ENCODE results near the gene PLEK. TPM values are rescaled to one million over a fixed set of nuclear protein-coding genes. Genes with fewer than 3 reads are reported as not detected.

PLEK gene
- total and polyA plus RNA-seq, 10 of the 15 experiments (the other 5 are each of a cell fraction or from before 2014, with no cell fraction given): 229 to 804 (median 362) TPM

DNA sequence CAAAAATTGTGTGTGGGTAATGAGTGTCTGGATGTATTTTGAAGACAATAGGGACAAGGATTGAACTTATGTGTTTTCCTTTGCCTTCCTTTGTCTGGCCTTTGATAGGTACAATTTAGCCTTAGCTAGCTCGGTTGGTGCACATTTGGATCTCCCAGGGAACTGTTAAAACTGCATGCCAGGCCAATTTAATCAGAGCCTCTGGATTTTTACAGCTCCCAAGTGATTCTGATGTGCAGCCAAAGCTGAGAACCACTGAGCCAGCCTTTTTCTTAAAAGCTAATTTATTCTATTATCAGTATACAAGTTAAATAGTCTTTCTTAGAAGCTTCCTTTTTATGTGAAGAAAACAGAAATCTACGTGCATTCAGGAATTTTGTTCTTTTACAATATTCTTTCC, 25.0 kb downstream of the PLEK start:
- H3K4me3 ChIP-seq: peak overlapping the region; percentile 62
- peaks cover 76% of the 10 kb centered on the region for H3K79me2 ChIP-seq (ENCODE audit: control insufficient read depth, insufficient read depth, low read length)
- peaks cover 27 to 57% of the 10 kb centered on the region in 2 experiments for H3K36me3 ChIP-seq (ENCODE audit: control insufficient read depth in 2 of 2, insufficient read depth in 2 of 2, low read length in 1 of 2)
- H2AFZ ChIP-seq (ENCODE audit: control insufficient read depth, low read depth, low read length): no peak overlapping the region
- POLR2A ChIA-PET: interaction anchor here (0.8 to 9.4 kb wide), 11 partner anchors 8 to 327 kb away, joined by 3 to 71 read pairs (median 10); partner anchors contain the start of genes C1D and PLEK
- ATAC-seq (no peak), FAIRE-seq (no peak), DNase-seq (ENCODE audit: low read depth, low spot score) (no peak)
- SMC1A ChIA-PET (ENCODE audit: uncharacterized antibody, unreplicated experiment): interaction anchor here (0.7 to 15.8 kb wide), 15 partner anchors 9 to 264 kb away, joined by 3 to 259 read pairs (median 13); partner anchors contain the start of gene PLEK
- BruUV-seq (replicated peaks): no TSS peak
- TF ChIP-seq SIX5 (IDR thresholded peaks at IDR 0.05; ENCODE audit: low read depth, low read length, severe bottlenecking) (no peak), EZH2 (IDR thresholded peaks at IDR 0.05; ENCODE audit: borderline replicate concordance, control insufficient read depth, low read depth, low read length) (no peak), STAT1 (conservative IDR thresholded peaks at IDR 0.05) (no peak), ASH2L (IDR thresholded peaks at IDR 0.05; ENCODE audit: borderline replicate concordance, low read depth) (no peak), BMI1 (IDR thresholded peaks at IDR 0.05; ENCODE audit: borderline replicate concordance) (no peak), ZBED1 (IDR thresholded peaks at IDR 0.05; ENCODE audit: borderline replicate concordance) (peak; percentile 11; the same call in 1 of the 2 replicates), MYC (IDR thresholded peaks at IDR 0.05; ENCODE audit: insufficient read depth, insufficient read length, insufficient replicate concordance, low read length, severe bottlenecking) (no peak), POLR2AphosphoS5 (IDR thresholded peaks at IDR 0.05; ENCODE audit: low read length) (0 out of 2 replicates have a peak, but pooled peaks have one; percentile 17), DPF2 (IDR thresholded peaks at IDR 0.05) (no peak)
- TF ChIP-seq, protein P1, sequence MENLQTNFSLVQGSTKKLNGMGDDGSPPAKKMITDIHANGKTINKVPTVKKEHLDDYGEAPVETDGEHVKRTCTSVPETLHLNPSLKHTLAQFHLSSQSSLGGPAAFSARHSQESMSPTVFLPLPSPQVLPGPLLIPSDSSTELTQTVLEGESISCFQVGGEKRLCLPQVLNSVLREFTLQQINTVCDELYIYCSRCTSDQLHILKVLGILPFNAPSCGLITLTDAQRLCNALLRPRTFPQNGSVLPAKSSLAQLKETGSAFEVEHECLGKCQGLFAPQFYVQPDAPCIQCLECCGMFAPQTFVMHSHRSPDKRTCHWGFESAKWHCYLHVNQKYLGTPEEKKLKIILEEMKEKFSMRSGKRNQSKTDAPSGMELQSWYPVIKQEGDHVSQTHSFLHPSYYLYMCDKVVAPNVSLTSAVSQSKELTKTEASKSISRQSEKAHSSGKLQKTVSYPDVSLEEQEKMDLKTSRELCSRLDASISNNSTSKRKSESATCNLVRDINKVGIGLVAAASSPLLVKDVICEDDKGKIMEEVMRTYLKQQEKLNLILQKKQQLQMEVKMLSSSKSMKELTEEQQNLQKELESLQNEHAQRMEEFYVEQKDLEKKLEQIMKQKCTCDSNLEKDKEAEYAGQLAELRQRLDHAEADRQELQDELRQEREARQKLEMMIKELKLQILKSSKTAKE (IDR thresholded peaks at IDR 0.05; ENCODE audit: low read depth, poor library complexity, severe bottlenecking): no peak
- TF ChIP-seq, protein P2, sequence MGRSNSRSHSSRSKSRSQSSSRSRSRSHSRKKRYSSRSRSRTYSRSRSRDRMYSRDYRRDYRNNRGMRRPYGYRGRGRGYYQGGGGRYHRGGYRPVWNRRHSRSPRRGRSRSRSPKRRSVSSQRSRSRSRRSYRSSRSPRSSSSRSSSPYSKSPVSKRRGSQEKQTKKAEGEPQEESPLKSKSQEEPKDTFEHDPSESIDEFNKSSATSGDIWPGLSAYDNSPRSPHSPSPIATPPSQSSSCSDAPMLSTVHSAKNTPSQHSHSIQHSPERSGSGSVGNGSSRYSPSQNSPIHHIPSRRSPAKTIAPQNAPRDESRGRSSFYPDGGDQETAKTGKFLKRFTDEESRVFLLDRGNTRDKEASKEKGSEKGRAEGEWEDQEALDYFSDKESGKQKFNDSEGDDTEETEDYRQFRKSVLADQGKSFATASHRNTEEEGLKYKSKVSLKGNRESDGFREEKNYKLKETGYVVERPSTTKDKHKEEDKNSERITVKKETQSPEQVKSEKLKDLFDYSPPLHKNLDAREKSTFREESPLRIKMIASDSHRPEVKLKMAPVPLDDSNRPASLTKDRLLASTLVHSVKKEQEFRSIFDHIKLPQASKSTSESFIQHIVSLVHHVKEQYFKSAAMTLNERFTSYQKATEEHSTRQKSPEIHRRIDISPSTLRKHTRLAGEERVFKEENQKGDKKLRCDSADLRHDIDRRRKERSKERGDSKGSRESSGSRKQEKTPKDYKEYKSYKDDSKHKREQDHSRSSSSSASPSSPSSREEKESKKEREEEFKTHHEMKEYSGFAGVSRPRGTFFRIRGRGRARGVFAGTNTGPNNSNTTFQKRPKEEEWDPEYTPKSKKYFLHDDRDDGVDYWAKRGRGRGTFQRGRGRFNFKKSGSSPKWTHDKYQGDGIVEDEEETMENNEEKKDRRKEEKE (IDR thresholded peaks at IDR 0.05): no peak
- RAD21 ChIA-PET (ENCODE audit: unreplicated experiment): interaction anchor here (0.7 to 14.3 kb wide), 14 partner anchors 9 to 105 kb away, joined by 3 to 211 read pairs (median 14); partner anchors contain the start of gene PLEK
- peak overlapping the region; percentile 73 for H3K9ac ChIP-seq (ENCODE audit: control insufficient read depth, insufficient read depth, low read length)
- no peaks in the 10 kb centered on the region; the same call in 1 of the 3 replicates for H3K9me3 ChIP-seq (replicated peaks; ENCODE audit: control insufficient read depth, insufficient read depth, low read length)
- H3K27ac ChIP-seq (ENCODE audit: control insufficient read depth, insufficient read depth): peak overlapping the region; percentile 90
- CTCF ChIA-PET: interaction anchor here (0.7 to 8.5 kb wide), 13 partner anchors 9 to 74 kb away, joined by 3 to 85 read pairs (median 4); partner anchors contain the start of gene PLEK
- peak overlapping the region; percentile 75 for H3K4me2 ChIP-seq (ENCODE audit: control insufficient read depth, insufficient read depth)
- WGBS (ENCODE audit: insufficient coverage, insufficient replicate concordance, low lambda C conversion rate, missing lambda C conversion rate): 41% methylated on average over 2 of the region's 2 CpGs
- H3K4me1 ChIP-seq (ENCODE audit: control insufficient read depth, insufficient read depth, low read length): peaks cover 45% of the 10 kb centered on the region
- intact Hi-C loops (cut with micrococcal nuclease; ENCODE audit: unreplicated experiment): no loop called here
- H4K20me1 ChIP-seq (ENCODE audit: control insufficient read depth, insufficient read depth): no peaks in the 10 kb centered on the region
- in situ Hi-C loops (cut with MboI): loop anchor here (25.0 kb wide), 1 partner anchor 1722 kb away; no protein-coding TSS in a partner anchor
- H3K27me3 ChIP-seq (replicated peaks in 1 of 2; ENCODE audit: control insufficient read depth in 2 of 2, insufficient read depth in 2 of 2, low read length in 1 of 2): no peaks in the 10 kb centered on the region

All from GM12878 (cell line).